Heart right ventricle (tissue), 16 donors: ENCODE results near the gene KCNN3. TPM values are rescaled to one million over a fixed set of nuclear protein-coding genes. Genes with fewer than 3 reads are reported as not detected.

Experiments
- ATAC-seq, 8 donors: fragments of 200-7000 bp; cut with Tn5 transposase; one replicate each; pipeline ENCODE4 v1.9.1; 2020; ENCODE audit warnings: mild to moderate bottlenecking in 8 of 8, moderate library complexity in 8 of 8, moderate number of reproducible peaks in 1 of 8
- DNase-seq, 2 donors: peaks; one replicate each; pipeline ENCODE4 v3.0.0-alpha.2; 2020
- H3K27ac ChIP-seq, 10 donors: fragments of 200-600 bp; sonication (generic) in 2 of 10; one replicate each; pipeline versions ENCODE4 v1.5.0 to v1.8.0; 2020 to 2022; ENCODE audit warnings: mild to moderate bottlenecking in 3 of 10
- H3K27me3 ChIP-seq, 7 donors: fragments of 200-600 bp; one replicate each; pipeline ENCODE4 v1.8.0; 2021 to 2022; ENCODE audit warnings: mild to moderate bottlenecking in 2 of 7
- H3K36me3 ChIP-seq, 9 donors: fragments of 200-600 bp; sonication (generic) in 1 of 9; one replicate each; pipeline versions ENCODE4 v1.5.0 to v1.8.0; 2020 to 2022; ENCODE audit warnings: mild to moderate bottlenecking in 2 of 9
- H3K4me1 ChIP-seq, 9 donors: fragments of 200-600 bp; sonication (generic) in 1 of 9; one replicate each; pipeline versions ENCODE4 v1.5.0 to v1.8.0; 2020 to 2022; ENCODE audit warnings: mild to moderate bottlenecking in 4 of 9
- H3K4me3 ChIP-seq, 10 donors: fragments of 200-600 bp; sonication (generic) in 2 of 10; one replicate each; pipeline versions ENCODE4 v1.5.0 to v1.8.0; 2020 to 2022; ENCODE audit warnings: mild to moderate bottlenecking in 7 of 10, moderate library complexity in 2 of 10
- H3K9me3 ChIP-seq, 11 donors: fragments of 200-600 bp in 10 of 11; sonication (generic) in 2 of 11; one replicate each; pipeline versions ENCODE4 v1.5.0 to v1.8.0; 2013 to 2022; ENCODE audit warnings: mild to moderate bottlenecking in 2 of 11, control low read depth in 1 of 11, moderate library complexity in 1 of 11
- WGBS, 2 donors: extraction: QIAGEN DNeasy Blood & Tissue Kit; methylation state at CpG; one replicate each; pipeline ENCODE4 v1.1.7; 2013; ENCODE audit warnings: inconsistent platforms in 1 of 2; 5-methylcytosine and 5-hydroxymethylcytosine counted together
- intact Hi-C, 10 donors: fragments of 100-400 bp; cut with DNase I; formaldehyde crosslinking; loops; one replicate each; pipeline versions ENCODE4 v1.11.1 to v1.14.2; 2022
- polyA plus RNA-seq, 2 donors: library from polyadenylated mRNA; stranded (reverse); fragments of 200-250 nt; gene quantifications; one replicate each; pipeline ENCODE4 v1.2.3, GENCODE V29; 2013
- total RNA-seq, 10 donors: library from RNA; stranded (reverse); fragmentation: NEBNext Ultra II Directional in 3 of 10; extraction: Animal tissue kit (Norgen Biotek cat#: 25700) in 3 of 10; gene quantifications; one replicate each; pipeline versions ENCODE4 v1.2.1 to v1.2.4, GENCODE V29; 2021 to 2023
- TF ChIP-seq, protein P1 (sequence below), 9 donors: fragments of 200-600 bp; sonication (generic) in 2 of 9; IDR thresholded peaks; one replicate each; pipeline versions ENCODE4 v1.5.0 to v1.8.0; 2021 to 2022; ENCODE audit warnings: antibody characterized with exemption in 9 of 9, mild to moderate bottlenecking in 5 of 9, moderate library complexity in 1 of 9
- donor health status: Arrhythmogenic right ventricular cardiomyopathy.
- donor health status: ischemic (EF 13 %, LVEDD 7.1; RV severe dilation, severe dysfunction).
- donor health status: healthy with polysubstance abuse.
- donor health status: DM: no; HTN: yes; CAD: no.
- donor health status: DM: no; HTN: no; CAD: no.
- donor health status: ischemic (EF 25% LVEDD 6.9; RV normal size, moderate dysfunction).
- donor health status: ischemic (EF 25% LVEDD 5.7; RV mildly dilated, moderate dysfunction).
- donor health status: healthy.
- donor health status: DM: yes; HTN: yes; CAD: no.
- donor health status: Ischemic cardiomyopathy.
- donor health status: ischemic (EF 35%, LVEDD 5.7; RV mildly dilated, moderate dysfunction).
- donor health status: nonischemic (EF 11% LVEDD 7.7; RV severe dilation, severe dysfunction).
- donor health status: DM: yes; HTN: yes; CAD: no.
- donor health status: PGD.
- donor health status: ischemic (EF 29% LVEDD 5.4; RV normal size, mild dysfunction).
- donor health status: nonischemic (EF 23%, LVEDD 6.1; RV moderate dilation, normal function).

Gene KCNN3
- total and polyA plus RNA-seq, 12 donors = 0.17 to 5.9 (median 2.6) TPM

GRCh38 chr1:154664331-154665002 lies 205.6 kb downstream of the KCNN3 start:
- Histone ChIP-seq H3K27ac (no peak overlapping the region), H3K27me3 (peaks cover 0 to 10% (median 0%) of the 10 kb centered on the region in 7 donors), H3K9me3 (no peaks in the 10 kb centered on the region), H3K4me3 (no peak overlapping the region), H3K4me1 (peaks cover 0 to 7% (median 0%) of the 10 kb centered on the region in 9 donors), H3K36me3 (no peaks in the 10 kb centered on the region)
- TF ChIP-seq, protein P1, sequence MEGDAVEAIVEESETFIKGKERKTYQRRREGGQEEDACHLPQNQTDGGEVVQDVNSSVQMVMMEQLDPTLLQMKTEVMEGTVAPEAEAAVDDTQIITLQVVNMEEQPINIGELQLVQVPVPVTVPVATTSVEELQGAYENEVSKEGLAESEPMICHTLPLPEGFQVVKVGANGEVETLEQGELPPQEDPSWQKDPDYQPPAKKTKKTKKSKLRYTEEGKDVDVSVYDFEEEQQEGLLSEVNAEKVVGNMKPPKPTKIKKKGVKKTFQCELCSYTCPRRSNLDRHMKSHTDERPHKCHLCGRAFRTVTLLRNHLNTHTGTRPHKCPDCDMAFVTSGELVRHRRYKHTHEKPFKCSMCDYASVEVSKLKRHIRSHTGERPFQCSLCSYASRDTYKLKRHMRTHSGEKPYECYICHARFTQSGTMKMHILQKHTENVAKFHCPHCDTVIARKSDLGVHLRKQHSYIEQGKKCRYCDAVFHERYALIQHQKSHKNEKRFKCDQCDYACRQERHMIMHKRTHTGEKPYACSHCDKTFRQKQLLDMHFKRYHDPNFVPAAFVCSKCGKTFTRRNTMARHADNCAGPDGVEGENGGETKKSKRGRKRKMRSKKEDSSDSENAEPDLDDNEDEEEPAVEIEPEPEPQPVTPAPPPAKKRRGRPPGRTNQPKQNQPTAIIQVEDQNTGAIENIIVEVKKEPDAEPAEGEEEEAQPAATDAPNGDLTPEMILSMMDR (IDR thresholded peaks at IDR 0.05) = no peak
- ATAC-seq (no peak), DNase-seq (no peak)
- 73 to 83% methylated on average over 3 of the region's 3 CpGs for WGBS, 2 donors
- intact Hi-C loops = loop anchor here (5.0 to 10.0 kb wide), 8 partner anchors 60 to 273 kb away; partner anchors contain the start of genes CHRNB2 (in 4 of the 10) and PMVK (in 1 of the 10)

GRCh38 chr1:154663471-154664060 lies 206.5 kb downstream of the KCNN3 start:
- 14 to 22% methylated on average over 2 of the region's 2 CpGs for WGBS, 2 donors
- no peak overlapping the region for H3K4me3 ChIP-seq
- intact Hi-C loops = loop anchor here in 7 of 10 donors (10.0 kb wide), 3 partner anchors 61 to 101 kb away; partner anchors contain the start of gene CHRNB2 (in 4 of the 7)
- TF ChIP-seq, protein P1 (IDR thresholded peaks at IDR 0.05) = no peak
- H3K36me3 ChIP-seq = no peaks in the 10 kb centered on the region
- H3K27ac ChIP-seq = no peak overlapping the region
- ATAC-seq (no peak), DNase-seq (no peak)
- peaks cover 0 to 7% (median 0%) of the 10 kb centered on the region in 9 donors for H3K4me1 ChIP-seq
- H3K9me3 ChIP-seq = no peaks in the 10 kb centered on the region
- peaks cover 0 to 13% (median 3%) of the 10 kb centered on the region in 7 donors for H3K27me3 ChIP-seq

GRCh38 chr1:154661110-154661509 lies 209.0 kb downstream of the KCNN3 start:
- WGBS, 2 donors = 48 to 49% methylated on average over 2 of the region's 2 CpGs
- no peak overlapping the region for H3K27ac ChIP-seq
- H3K4me3 ChIP-seq = no peak overlapping the region
- H3K9me3 ChIP-seq = no peaks in the 10 kb centered on the region
- intact Hi-C loops = loop anchor here in 7 of 10 donors (10.0 kb wide), 3 partner anchors 64 to 104 kb away; partner anchors contain the start of gene CHRNB2 (in 4 of the 7)
- H3K4me1 ChIP-seq = peaks cover 0 to 7% (median 0%) of the 10 kb centered on the region in 9 donors
- H3K27me3 ChIP-seq = peaks cover 0 to 24% (median 7%) of the 10 kb centered on the region in 7 donors
- DNase-seq (no peak), ATAC-seq (no peak)
- TF ChIP-seq, protein P1 (IDR thresholded peaks at IDR 0.05) = no peak
- H3K36me3 ChIP-seq = no peaks in the 10 kb centered on the region

DNA sequence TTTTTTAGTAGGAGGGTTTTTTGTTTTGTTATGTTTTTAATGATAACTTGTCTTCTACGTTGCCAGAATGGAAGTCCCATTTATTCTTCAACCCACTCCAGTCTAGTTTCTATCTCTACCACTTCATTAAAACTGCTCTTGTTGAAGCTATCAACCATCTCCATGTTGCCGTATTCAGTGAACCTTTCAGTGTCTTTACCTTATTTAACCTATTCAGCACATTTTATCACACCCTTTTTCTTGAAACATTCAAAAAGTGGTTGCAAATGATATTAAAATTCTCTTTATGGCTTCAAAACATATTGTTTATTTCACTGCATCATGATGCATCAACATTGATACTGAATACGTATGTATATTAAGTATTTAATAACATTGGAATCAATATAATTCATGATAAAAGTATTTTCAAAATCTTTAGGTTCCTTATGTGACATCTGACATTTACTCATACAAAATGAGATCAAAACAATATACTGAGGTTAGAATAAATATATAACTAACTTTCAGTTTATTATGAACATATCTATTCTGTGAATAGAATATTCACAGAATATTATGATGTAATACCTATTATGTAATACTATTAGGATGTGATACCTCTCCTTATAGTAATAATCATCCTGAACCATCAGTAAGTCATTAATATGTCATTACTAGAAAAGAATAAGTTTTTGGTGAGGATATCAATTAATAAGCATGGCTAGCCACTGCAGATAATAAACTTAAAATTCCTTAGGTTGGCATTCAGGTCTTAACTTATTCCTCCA lies 210.1 kb downstream of the KCNN3 start:
- H3K9me3 ChIP-seq = peaks cover 0 to 4% (median 0%) of the 10 kb centered on the region in 11 donors
- intact Hi-C loops = loop anchor here in 7 of 10 donors (10.0 kb wide), 3 partner anchors 65 to 105 kb away; partner anchors contain the start of gene CHRNB2 (in 4 of the 7)
- peaks cover 0 to 7% (median 0%) of the 10 kb centered on the region in 9 donors for H3K4me1 ChIP-seq
- TF ChIP-seq, protein P1 (IDR thresholded peaks at IDR 0.05) = no peak
- no peaks in the 10 kb centered on the region for H3K36me3 ChIP-seq
- no peak overlapping the region for H3K4me3 ChIP-seq
- 82 to 84% methylated on average over 3 of the region's 3 CpGs for WGBS, 2 donors
- DNase-seq (no peak), ATAC-seq (no peak)
- no peak overlapping the region for H3K27ac ChIP-seq
- peaks cover 0 to 24% (median 7%) of the 10 kb centered on the region in 7 donors for H3K27me3 ChIP-seq
